GM15510 (cell line): ENCODE measurements around the gene SLC5A6.

ENCODE experiments used
- POLR2A ChIP-seq: IDR thresholded peaks from 3 replicates; pipeline ENCODE4 v1.6.1; 2011; ENCODE audit warnings: borderline replicate concordance; ENCODE audit not compliant: insufficient read length; ENCODE audit errors: extremely low read depth

The SLC5A6 gene

DNA sequence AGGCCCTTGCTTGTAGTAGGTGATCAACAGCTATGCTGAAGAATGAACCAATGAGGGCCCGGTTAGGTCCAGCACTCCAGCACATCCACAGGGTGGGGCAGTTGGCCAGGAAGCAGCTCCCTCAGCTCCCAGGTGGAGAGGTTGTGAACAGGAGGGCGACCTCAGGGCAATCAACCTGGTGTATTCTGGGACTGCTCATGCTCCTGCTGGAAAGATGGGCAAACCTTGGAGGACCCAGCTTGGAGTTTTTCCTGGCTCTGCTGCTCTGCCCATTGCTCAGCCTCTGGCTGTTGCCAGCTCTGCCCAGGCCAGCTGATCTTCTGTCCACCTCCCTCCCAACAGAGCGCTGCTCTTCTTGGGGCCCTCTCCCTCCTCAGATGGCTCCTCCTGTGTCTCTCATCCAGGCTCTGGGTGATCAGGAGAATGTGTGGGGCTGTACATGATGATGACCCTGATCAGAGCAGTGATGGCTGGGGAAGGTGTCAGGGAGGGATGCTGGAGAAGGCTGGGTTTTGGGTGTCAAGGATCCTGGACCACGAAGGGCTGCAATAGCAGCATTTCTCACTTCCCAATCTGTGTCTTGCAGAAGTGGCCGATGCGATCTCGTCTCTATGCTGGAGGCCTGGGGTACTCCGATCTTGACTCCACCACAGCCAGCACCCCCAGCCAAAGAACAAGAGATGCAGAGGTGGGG lies 59.8 kb downstream of the SLC5A6 start:
- TF ChIP-seq POLR2A: no peak

DNA sequence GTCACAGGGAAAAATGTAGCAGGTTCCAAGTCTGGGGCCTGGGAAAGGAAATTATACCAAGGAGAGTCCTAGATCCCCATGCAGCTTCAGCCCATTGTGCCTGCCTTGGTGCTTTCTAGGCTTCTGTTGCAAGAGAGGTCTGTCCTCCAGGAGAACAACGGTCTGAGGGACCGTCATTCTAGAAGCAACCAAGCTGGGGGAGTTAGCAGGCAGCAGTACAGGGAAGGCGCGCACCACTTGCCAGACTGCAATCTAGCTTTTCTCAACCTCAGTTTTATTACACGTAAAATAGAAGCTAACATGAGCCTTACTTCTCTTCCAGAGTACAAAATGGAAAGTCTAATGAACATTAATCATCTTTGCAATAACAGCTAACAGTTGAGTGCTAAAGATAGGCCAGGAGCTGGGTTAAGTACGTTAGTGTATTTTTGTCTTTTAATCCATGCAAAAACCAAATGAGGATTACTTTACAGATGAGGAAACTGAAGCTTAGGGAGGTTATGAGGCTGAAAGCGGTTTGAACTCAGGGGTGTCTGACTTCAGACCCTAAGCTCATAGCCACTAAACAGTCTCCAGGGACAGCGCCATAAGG lies 61.3 kb downstream of the SLC5A6 start:
- TF ChIP-seq POLR2A: no peak
